ENCODE measurements around the gene EFHC1. TPM values are rescaled to one million over a fixed set of nuclear protein-coding genes. Genes with fewer than 3 reads are reported as not detected.

The EFHC1 gene
- total RNA-seq, 2 donors from 2014 or later: 3.4 to 4.1 TPM

- H3K9me3 ChIP-seq: no peaks in the 10 kb centered on the region
- no peaks in the 10 kb centered on the region for H3K4me1 ChIP-seq
- TF ChIP-seq CTCF (IDR thresholded peaks at IDR 0.05): no peak
- no peaks in the 10 kb centered on the region for H3K36me3 ChIP-seq
- DNase-seq (ENCODE audit: low spot score): no peak
- no peaks in the 10 kb centered on the region for H3K27me3 ChIP-seq
- H3K27ac ChIP-seq: no peak overlapping the region
- no peak overlapping the region for H3K4me3 ChIP-seq
Measured at GRCh38 chr6:52403086-52403485, 17.1 kb upstream of the EFHC1 start.

GRCh38 chr6:52403627-52404026 is 16.5 kb upstream of the EFHC1 start:
- no peaks in the 10 kb centered on the region for H3K27me3 ChIP-seq
- H3K27ac ChIP-seq: no peak overlapping the region
- no peak overlapping the region for H3K4me3 ChIP-seq
- H3K36me3 ChIP-seq: no peaks in the 10 kb centered on the region
- no peak for TF ChIP-seq CTCF (IDR thresholded peaks at IDR 0.05)
- no peaks in the 10 kb centered on the region for H3K9me3 ChIP-seq
- DNase-seq (ENCODE audit: low spot score): no peak
- H3K4me1 ChIP-seq: no peaks in the 10 kb centered on the region

GRCh38 chr6:52405243-52405642 is 14.9 kb upstream of the EFHC1 start:
- no peaks in the 10 kb centered on the region for H3K27me3 ChIP-seq
- H3K4me3 ChIP-seq: no peak overlapping the region
- H3K9me3 ChIP-seq: no peaks in the 10 kb centered on the region
- H3K27ac ChIP-seq: no peak overlapping the region
- no peak for TF ChIP-seq CTCF (IDR thresholded peaks at IDR 0.05)
- H3K4me1 ChIP-seq: no peaks in the 10 kb centered on the region
- DNase-seq (ENCODE audit: low spot score): no peak
- no peaks in the 10 kb centered on the region for H3K36me3 ChIP-seq

- H3K9me3 ChIP-seq: no peaks in the 10 kb centered on the region
- H3K36me3 ChIP-seq: no peaks in the 10 kb centered on the region
- TF ChIP-seq CTCF (IDR thresholded peaks at IDR 0.05): peak in 1 of 2 donors; percentile 63
- DNase-seq (ENCODE audit: low spot score): no peak
- H3K27me3 ChIP-seq: no peaks in the 10 kb centered on the region
- no peaks in the 10 kb centered on the region for H3K4me1 ChIP-seq
- no peak overlapping the region for H3K27ac ChIP-seq
- no peak overlapping the region for H3K4me3 ChIP-seq
Measured at GRCh38 chr6:52407467-52407866, 12.7 kb upstream of the EFHC1 start.

GRCh38 chr6:52409499-52409898 is 10.6 kb upstream of the EFHC1 start:
- H3K27ac ChIP-seq: no peak overlapping the region
- H3K4me1 ChIP-seq: no peaks in the 10 kb centered on the region
- no peaks in the 10 kb centered on the region for H3K36me3 ChIP-seq
- H3K9me3 ChIP-seq: no peaks in the 10 kb centered on the region
- no peak for DNase-seq (ENCODE audit: low spot score)
- TF ChIP-seq CTCF (IDR thresholded peaks at IDR 0.05): no peak
- no peaks in the 10 kb centered on the region for H3K27me3 ChIP-seq
- no peak overlapping the region for H3K4me3 ChIP-seq

GRCh38 chr6:52410979-52411378 is 9.2 kb upstream of the EFHC1 start:
- H3K4me3 ChIP-seq: no peak overlapping the region
- H3K27ac ChIP-seq: no peak overlapping the region
- no peaks in the 10 kb centered on the region for H3K36me3 ChIP-seq
- H3K9me3 ChIP-seq: no peaks in the 10 kb centered on the region
- DNase-seq (ENCODE audit: low spot score): no peak
- no peaks in the 10 kb centered on the region for H3K27me3 ChIP-seq
- no peaks in the 10 kb centered on the region for H3K4me1 ChIP-seq
- no peak for TF ChIP-seq CTCF (IDR thresholded peaks at IDR 0.05)

All from right atrium auricular region (tissue), 2 donors.